ENCODE data around the gene NPC2. TPM values are rescaled to one million over a fixed set of nuclear protein-coding genes. Genes with fewer than 3 reads are reported as not detected.

Gene NPC2
- total RNA-seq, 1 experiment from 2014 or later = 195 TPM

DNA sequence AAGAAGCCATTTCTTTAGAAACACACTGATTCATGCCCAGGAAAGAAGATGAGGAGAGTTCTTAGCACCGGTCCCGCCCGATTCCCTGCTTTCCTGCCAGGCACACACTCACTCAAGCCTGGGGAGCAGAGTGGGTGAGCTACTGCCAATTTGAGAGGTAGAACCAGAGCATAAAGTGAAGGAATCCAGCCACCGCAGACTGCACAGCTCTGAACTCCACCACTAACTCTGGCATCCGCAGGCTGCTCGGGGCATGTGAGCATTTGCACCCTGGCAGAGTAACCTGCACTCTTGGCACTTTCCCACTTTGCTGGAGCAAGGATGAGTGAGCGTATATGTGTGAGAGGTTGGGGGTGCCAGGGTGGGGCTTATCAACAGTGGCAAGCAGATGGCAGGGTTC, 63.1 kb downstream of the NPC2 start:
- Histone ChIP-seq H3K9ac (ENCODE audit: low read length) (no peak overlapping the region), H3K4me1 (ENCODE audit: insufficient read depth, low read length) (no peaks in the 10 kb centered on the region), H4K20me1 (ENCODE audit: low read length) (no peaks in the 10 kb centered on the region), H3F3A (ENCODE audit: low read length, unreplicated experiment) (no peaks in the 10 kb centered on the region), H3K4me3 (ENCODE audit: low read length) (no peak overlapping the region), H3K27me3 (ENCODE audit: low read length) (peaks cover 50% of the 10 kb centered on the region), H2AFZ (ENCODE audit: low read length) (no peak overlapping the region), H3K4me2 (ENCODE audit: low read length) (no peak overlapping the region), H3K36me3 (ENCODE audit: low read depth, low read length) (no peaks in the 10 kb centered on the region), H3K9me2 (replicated peaks; ENCODE audit: low read length) (no peaks in the 10 kb centered on the region), H3K79me2 (ENCODE audit: low read length) (no peaks in the 10 kb centered on the region), H3K9me3 (ENCODE audit: low read length) (no peaks in the 10 kb centered on the region), H3K27ac (ENCODE audit: low read length) (no peak overlapping the region)
- intact Hi-C loops (cut with micrococcal nuclease) = no loop called here
- ChIA-PET CTCF (no interaction called here), POLR2A (ENCODE audit: unreplicated experiment) (no interaction called here)
- no peak for ATAC-seq
- TF ChIP-seq EZH2phosphoT487 (IDR thresholded peaks at IDR 0.05; ENCODE audit: borderline replicate concordance, low read length) (no peak), EZH2 (IDR thresholded peaks at IDR 0.05; ENCODE audit: low read length, unreplicated experiment) (no peak)
- TF ChIP-seq, protein P1, sequence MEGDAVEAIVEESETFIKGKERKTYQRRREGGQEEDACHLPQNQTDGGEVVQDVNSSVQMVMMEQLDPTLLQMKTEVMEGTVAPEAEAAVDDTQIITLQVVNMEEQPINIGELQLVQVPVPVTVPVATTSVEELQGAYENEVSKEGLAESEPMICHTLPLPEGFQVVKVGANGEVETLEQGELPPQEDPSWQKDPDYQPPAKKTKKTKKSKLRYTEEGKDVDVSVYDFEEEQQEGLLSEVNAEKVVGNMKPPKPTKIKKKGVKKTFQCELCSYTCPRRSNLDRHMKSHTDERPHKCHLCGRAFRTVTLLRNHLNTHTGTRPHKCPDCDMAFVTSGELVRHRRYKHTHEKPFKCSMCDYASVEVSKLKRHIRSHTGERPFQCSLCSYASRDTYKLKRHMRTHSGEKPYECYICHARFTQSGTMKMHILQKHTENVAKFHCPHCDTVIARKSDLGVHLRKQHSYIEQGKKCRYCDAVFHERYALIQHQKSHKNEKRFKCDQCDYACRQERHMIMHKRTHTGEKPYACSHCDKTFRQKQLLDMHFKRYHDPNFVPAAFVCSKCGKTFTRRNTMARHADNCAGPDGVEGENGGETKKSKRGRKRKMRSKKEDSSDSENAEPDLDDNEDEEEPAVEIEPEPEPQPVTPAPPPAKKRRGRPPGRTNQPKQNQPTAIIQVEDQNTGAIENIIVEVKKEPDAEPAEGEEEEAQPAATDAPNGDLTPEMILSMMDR (conservative IDR thresholded peaks at IDR 0.05; ENCODE audit: low read depth, low read length) = no peak
- BruUV-seq (replicated peaks) = no TSS peak
- DNase-seq = no peak

Other genes with a start within 250 kb of the NPC2 start
- gene ABCD4, start 190.4 kb downstream of the NPC2 start, total RNA-seq (2014; rRNA removed) = 27.1 and 28.4 TPM in 2 replicates
- not detected in 2 replicates for gene VRTN, start 144.8 kb downstream of the NPC2 start, total RNA-seq (2014; rRNA removed)
- not detected in 2 replicates for gene SYNDIG1L, start 67.1 kb downstream of the NPC2 start, total RNA-seq (2014; rRNA removed)
- gene ISCA2, start 460 bp upstream of the NPC2 start, total RNA-seq (2014; rRNA removed) = 30.1 and 32.3 TPM in 2 replicates
- gene LTBP2, start 118.9 kb upstream of the NPC2 start, total RNA-seq (2014; rRNA removed) = 17.4 and 18.1 TPM in 2 replicates
- 25.4 and 32.1 TPM in 2 replicates for gene AREL1, start 219.8 kb upstream of the NPC2 start, total RNA-seq (2014; rRNA removed)
- gene FCF1, start 219.8 kb upstream of the NPC2 start, total RNA-seq (2014; rRNA removed) = 29.7 and 33.1 TPM in 2 replicates